GM12878 (cell line): ENCODE measurements around the gene ORAI3. TPM values are rescaled to one million over a fixed set of nuclear protein-coding genes. Genes with fewer than 3 reads are reported as not detected.

Experiments used
- ATAC-seq: fragments of 200-7000 bp; cut with Tn5 transposase; 3 replicates; pipeline ENCODE4 v1.9.1; 2020; ENCODE audit warnings: mild to moderate bottlenecking, moderate library complexity
- BruUV-seq: library from RNA; stranded (reverse); fragments of 400-500 nt; replicated peaks from 2 replicates; lab custom pipeline; 2021; lab: Mats Ljungman, UMichigan
- CTCF ChIA-PET: fragments of 300-600 bp; sonication (Branson Sonifier 250); formaldehyde crosslinking; extraction: SDS; loops from one replicate; lab custom pipeline; 2021; ENCODE audit warnings: inconsistent platforms; lab: Yijun Ruan, JAX
- POLR2A ChIA-PET: fragments of 350-600 bp; formaldehyde crosslinking; extraction: SDS; loops from one replicate; lab custom pipeline; 2021; ENCODE audit warnings: inconsistent platforms; lab: Charles Lee
- RAD21 ChIA-PET: fragments of 300-600 bp; sonication (Branson Sonifier 250); formaldehyde crosslinking; loops from one replicate; lab custom pipeline; 2023; ENCODE audit warnings: antibody characterized with exemption; ENCODE audit not compliant: unreplicated experiment; lab: Charles Lee
- SMC1A ChIA-PET: fragments of 300-600 bp; sonication (Branson Sonifier 250); formaldehyde crosslinking; loops from one replicate; lab custom pipeline; 2023; ENCODE audit not compliant: unreplicated experiment, uncharacterized antibody; lab: Charles Lee
- DNase-seq: peaks from one replicate; pipeline ENCODE4 v3.0.0-alpha.2; 2011; ENCODE audit warnings: low read depth, low spot score
- FAIRE-seq: peaks from 3 replicates; lab custom pipeline; 2011; peaks lifted over from hg19 to GRCh38; lab: Jason Lieb, UNC
- H2AFZ ChIP-seq: 2 replicates; pipeline ENCODE4 v1.6.0; 2011; ENCODE audit warnings: low read depth, low read length, control low read depth; ENCODE audit not compliant: control insufficient read depth
- H3K27ac ChIP-seq: 2 replicates; pipeline ENCODE4 v1.5.1; 2011; ENCODE audit warnings: control low read depth; ENCODE audit not compliant: control insufficient read depth, insufficient read depth
- H3K27me3 ChIP-seq, 2 experiments: replicated peaks in 1 of 2; 2 replicates each; pipeline versions ENCODE4 v1.6.0 to v1.6.1; 2011; ENCODE audit warnings: low read length in 1 of 2; ENCODE audit not compliant: control insufficient read depth in 2 of 2, insufficient read depth in 2 of 2
- H3K36me3 ChIP-seq, 2 experiments: 2 replicates each; pipeline ENCODE4 v1.5.1; 2011; ENCODE audit warnings: low read length in 1 of 2; ENCODE audit not compliant: control insufficient read depth in 2 of 2, insufficient read depth in 2 of 2
- H3K4me1 ChIP-seq: 2 replicates; pipeline ENCODE4 v1.6.1; 2011; ENCODE audit warnings: mild to moderate bottlenecking, low read length, moderate library complexity, mixed read lengths; ENCODE audit not compliant: control insufficient read depth, insufficient read depth
- H3K4me2 ChIP-seq: 2 replicates; pipeline ENCODE4 v1.6.0; 2011; ENCODE audit warnings: control low read depth; ENCODE audit not compliant: control insufficient read depth, insufficient read depth
- H3K4me3 ChIP-seq: fragments of 200-600 bp; sonication (generic); 2 replicates; pipeline ENCODE4 v1.5.1; 2016
- H3K79me2 ChIP-seq: 2 replicates; pipeline ENCODE4 v1.6.0; 2011; ENCODE audit warnings: low read length; ENCODE audit not compliant: control insufficient read depth, insufficient read depth
- H3K9ac ChIP-seq: 2 replicates; pipeline ENCODE4 v1.8.0; 2011; ENCODE audit warnings: low read length, control low read depth, mixed read lengths; ENCODE audit not compliant: control insufficient read depth, insufficient read depth
- H3K9me3 ChIP-seq: replicated peaks from 3 replicates; pipeline ENCODE4 v1.5.1; 2011; ENCODE audit warnings: mild to moderate bottlenecking, low read length; ENCODE audit not compliant: control insufficient read depth, insufficient read depth
- H4K20me1 ChIP-seq: 2 replicates; pipeline ENCODE4 v1.6.0; 2011; ENCODE audit not compliant: control insufficient read depth, insufficient read depth
- CBFB ChIP-seq: IDR thresholded peaks from 2 replicates; pipeline ENCODE4 v1.6.1; 2016; ENCODE audit warnings: antibody characterized with exemption, low read depth
- EED ChIP-seq: sonication (generic); IDR thresholded peaks from 2 replicates; pipeline ENCODE4 v1.6.1; 2016; ENCODE audit warnings: antibody characterized with exemption, low read depth
- MYC ChIP-seq: IDR thresholded peaks from 2 replicates; pipeline ENCODE4 v1.6.1; 2011; ENCODE audit warnings: mild to moderate bottlenecking, low read length, moderate library complexity, inconsistent platforms; ENCODE audit not compliant: insufficient read depth, insufficient replicate concordance, insufficient read length, severe bottlenecking
- NKRF ChIP-seq: fragments of 450-650 bp; conservative IDR thresholded peaks from 2 replicates; pipeline ENCODE4 v1.6.1; 2017; ENCODE audit warnings: mild to moderate bottlenecking, moderate library complexity
- RCOR1 ChIP-seq: conservative IDR thresholded peaks from 2 replicates; pipeline ENCODE4 v1.6.1; 2012; ENCODE audit warnings: low read depth, low read length, improper control_type of control experiment
- SMAD5 ChIP-seq: IDR thresholded peaks from 2 replicates; pipeline ENCODE4 v1.6.1; 2016; ENCODE audit warnings: antibody characterized with exemption, low read depth
- YY1 ChIP-seq: IDR thresholded peaks from 2 replicates; pipeline ENCODE4 v1.6.1; 2011; ENCODE audit warnings: low read depth, mild to moderate bottlenecking, low read length
- ZNF217 ChIP-seq: fragments of 450-650 bp; IDR thresholded peaks from 2 replicates; pipeline ENCODE4 v1.6.1; 2017; ENCODE audit warnings: antibody characterized with exemption, mild to moderate bottlenecking
- ZNF274 ChIP-seq: IDR thresholded peaks from one replicate; pipeline ENCODE4 v1.8.0; 2011; ENCODE audit not compliant: insufficient read length, insufficient read depth
- WGBS: methylation state at CpG from one replicate; pipeline ENCODE4 v1.1.6; 2016; ENCODE audit warnings: low lambda C conversion rate; ENCODE audit not compliant: insufficient replicate concordance, insufficient coverage; ENCODE audit errors: missing lambda C conversion rate; 5-methylcytosine and 5-hydroxymethylcytosine counted together
- in situ Hi-C: fragments of 300-500 bp; cut with MboI; formaldehyde crosslinking; loops from 9 replicates; pipeline ENCODE4 v1.14.3; 2018; ENCODE audit warnings: mixed read lengths
- intact Hi-C: fragments of 100-400 bp; cut with micrococcal nuclease; formaldehyde crosslinking; loops from one replicate; pipeline ENCODE4 v1.14.2; 2022; ENCODE audit not compliant: unreplicated experiment
- polyA plus RNA-seq, 11 experiments: library from polyadenylated mRNA; depleted of rRNA in 4 of 11; unstranded in 6 of 11; stranded (reverse) in 5 of 11; fragments of >200 nt; fragmentation: Nextera tagmentation in 4 of 11; fragmentation: Illumina TruSeq in 1 of 11; extraction: Ambion mirVana in 4 of 11; extraction: Trizol in 1 of 11; gene quantifications; 1 replicate in 1 of 11; 2 replicates in 10 of 11; pipeline versions ENCODE4 v1.2.1 to v1.2.3, GENCODE V29; 2011 to 2016; ENCODE audit warnings: inconsistent platforms in 2 of 11, missing spikeins in 2 of 11, low read depth in 1 of 11
- total RNA-seq, 4 experiments: library from RNA; depleted of rRNA in 3 of 4; stranded (reverse); fragments of >200 nt in 3 of 4; fragmentation: Illumina TruSeq in 1 of 4; extraction: Trizol in 1 of 4; gene quantifications; 2 replicates each; pipeline versions ENCODE4 v1.2.1 to v1.2.3, GENCODE V29; 2013 to 2021
- TF ChIP-seq, protein P1 (sequence below): IDR thresholded peaks from 2 replicates; pipeline ENCODE4 v1.6.1; 2012; ENCODE audit warnings: low read depth, low read length, improper control_type of control experiment
- TF ChIP-seq, protein P2 (sequence below): fragments of 150-350 bp; IDR thresholded peaks from 2 replicates; pipeline ENCODE4 v1.6.1; 2016; ENCODE audit warnings: low read depth, low read length
- TF ChIP-seq, protein P3 (sequence below): fragments of 450-650 bp; formaldehyde crosslinking; IDR thresholded peaks from 2 replicates; pipeline ENCODE4 v1.5.0; 2022; ENCODE audit warnings: mild to moderate bottlenecking, missing genetic modification characterization

The ORAI3 gene
- total and polyA plus RNA-seq, 10 of the 15 experiments (the other 5 are each of a cell fraction or from before 2014, with no cell fraction given): 3.4 to 21.9 (median 16.2) TPM

GRCh38 chr16:30925632-30925987 is 23.3 kb upstream of the ORAI3 start:
- CTCF ChIA-PET: interaction anchor here (1.1 to 5.2 kb wide), 2 partner anchors 16 to 24 kb away, joined by 3 to 26 read pairs; no protein-coding TSS in a partner anchor
- BruUV-seq: no TSS peak
- in situ Hi-C loops: no loop called here
- SMC1A ChIA-PET: interaction anchor here (1.2 to 1.3 kb wide), 2 partner anchors 9 to 16 kb away, joined by 3 to 5 read pairs; no protein-coding TSS in a partner anchor
- no peaks in the 10 kb centered on the region for H4K20me1 ChIP-seq
- H3K27ac ChIP-seq: no peak overlapping the region
- H3K4me3 ChIP-seq: no peak overlapping the region
- DNase-seq (no peak), ATAC-seq (no peak), FAIRE-seq (no peak)
- no peak overlapping the region for H2AFZ ChIP-seq
- H3K4me1 ChIP-seq: peaks cover 4% of the 10 kb centered on the region; the same call in 1 of the 2 replicates
- H3K9ac ChIP-seq: no peak overlapping the region
- POLR2A ChIA-PET: interaction anchor here (0.6 kb wide), 1 partner anchor 28 kb away, joined by 4 read pairs; no protein-coding TSS in a partner anchor
- intact Hi-C loops: loop anchor here (10.0 kb wide), 2 partner anchors 231 to 271 kb away; partner anchors contain the start of genes FBRS, PRR14 and SRCAP
- no peaks in the 10 kb centered on the region for H3K27me3 ChIP-seq
- RAD21 ChIA-PET: interaction anchor here (1.3 kb wide), 1 partner anchor 28 kb away, joined by 4 read pairs; no protein-coding TSS in a partner anchor
- peaks cover 5% of the 10 kb centered on the region for H3K79me2 ChIP-seq
- TF ChIP-seq MYC (no peak), CBFB (no peak), RCOR1 (no peak), YY1 (no peak), ZNF217 (no peak), SMAD5 (no peak), ZNF274 (no peak), NKRF (no peak), EED (no peak)
- TF ChIP-seq, protein P1, sequence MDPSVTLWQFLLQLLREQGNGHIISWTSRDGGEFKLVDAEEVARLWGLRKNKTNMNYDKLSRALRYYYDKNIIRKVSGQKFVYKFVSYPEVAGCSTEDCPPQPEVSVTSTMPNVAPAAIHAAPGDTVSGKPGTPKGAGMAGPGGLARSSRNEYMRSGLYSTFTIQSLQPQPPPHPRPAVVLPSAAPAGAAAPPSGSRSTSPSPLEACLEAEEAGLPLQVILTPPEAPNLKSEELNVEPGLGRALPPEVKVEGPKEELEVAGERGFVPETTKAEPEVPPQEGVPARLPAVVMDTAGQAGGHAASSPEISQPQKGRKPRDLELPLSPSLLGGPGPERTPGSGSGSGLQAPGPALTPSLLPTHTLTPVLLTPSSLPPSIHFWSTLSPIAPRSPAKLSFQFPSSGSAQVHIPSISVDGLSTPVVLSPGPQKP: no peak
- TF ChIP-seq, protein P2, sequence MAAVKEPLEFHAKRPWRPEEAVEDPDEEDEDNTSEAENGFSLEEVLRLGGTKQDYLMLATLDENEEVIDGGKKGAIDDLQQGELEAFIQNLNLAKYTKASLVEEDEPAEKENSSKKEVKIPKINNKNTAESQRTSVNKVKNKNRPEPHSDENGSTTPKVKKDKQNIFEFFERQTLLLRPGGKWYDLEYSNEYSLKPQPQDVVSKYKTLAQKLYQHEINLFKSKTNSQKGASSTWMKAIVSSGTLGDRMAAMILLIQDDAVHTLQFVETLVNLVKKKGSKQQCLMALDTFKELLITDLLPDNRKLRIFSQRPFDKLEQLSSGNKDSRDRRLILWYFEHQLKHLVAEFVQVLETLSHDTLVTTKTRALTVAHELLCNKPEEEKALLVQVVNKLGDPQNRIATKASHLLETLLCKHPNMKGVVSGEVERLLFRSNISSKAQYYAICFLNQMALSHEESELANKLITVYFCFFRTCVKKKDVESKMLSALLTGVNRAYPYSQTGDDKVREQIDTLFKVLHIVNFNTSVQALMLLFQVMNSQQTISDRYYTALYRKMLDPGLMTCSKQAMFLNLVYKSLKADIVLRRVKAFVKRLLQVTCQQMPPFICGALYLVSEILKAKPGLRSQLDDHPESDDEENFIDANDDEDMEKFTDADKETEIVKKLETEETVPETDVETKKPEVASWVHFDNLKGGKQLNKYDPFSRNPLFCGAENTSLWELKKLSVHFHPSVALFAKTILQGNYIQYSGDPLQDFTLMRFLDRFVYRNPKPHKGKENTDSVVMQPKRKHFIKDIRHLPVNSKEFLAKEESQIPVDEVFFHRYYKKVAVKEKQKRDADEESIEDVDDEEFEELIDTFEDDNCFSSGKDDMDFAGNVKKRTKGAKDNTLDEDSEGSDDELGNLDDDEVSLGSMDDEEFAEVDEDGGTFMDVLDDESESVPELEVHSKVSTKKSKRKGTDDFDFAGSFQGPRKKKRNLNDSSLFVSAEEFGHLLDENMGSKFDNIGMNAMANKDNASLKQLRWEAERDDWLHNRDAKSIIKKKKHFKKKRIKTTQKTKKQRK: no peak
- TF ChIP-seq, protein P3, sequence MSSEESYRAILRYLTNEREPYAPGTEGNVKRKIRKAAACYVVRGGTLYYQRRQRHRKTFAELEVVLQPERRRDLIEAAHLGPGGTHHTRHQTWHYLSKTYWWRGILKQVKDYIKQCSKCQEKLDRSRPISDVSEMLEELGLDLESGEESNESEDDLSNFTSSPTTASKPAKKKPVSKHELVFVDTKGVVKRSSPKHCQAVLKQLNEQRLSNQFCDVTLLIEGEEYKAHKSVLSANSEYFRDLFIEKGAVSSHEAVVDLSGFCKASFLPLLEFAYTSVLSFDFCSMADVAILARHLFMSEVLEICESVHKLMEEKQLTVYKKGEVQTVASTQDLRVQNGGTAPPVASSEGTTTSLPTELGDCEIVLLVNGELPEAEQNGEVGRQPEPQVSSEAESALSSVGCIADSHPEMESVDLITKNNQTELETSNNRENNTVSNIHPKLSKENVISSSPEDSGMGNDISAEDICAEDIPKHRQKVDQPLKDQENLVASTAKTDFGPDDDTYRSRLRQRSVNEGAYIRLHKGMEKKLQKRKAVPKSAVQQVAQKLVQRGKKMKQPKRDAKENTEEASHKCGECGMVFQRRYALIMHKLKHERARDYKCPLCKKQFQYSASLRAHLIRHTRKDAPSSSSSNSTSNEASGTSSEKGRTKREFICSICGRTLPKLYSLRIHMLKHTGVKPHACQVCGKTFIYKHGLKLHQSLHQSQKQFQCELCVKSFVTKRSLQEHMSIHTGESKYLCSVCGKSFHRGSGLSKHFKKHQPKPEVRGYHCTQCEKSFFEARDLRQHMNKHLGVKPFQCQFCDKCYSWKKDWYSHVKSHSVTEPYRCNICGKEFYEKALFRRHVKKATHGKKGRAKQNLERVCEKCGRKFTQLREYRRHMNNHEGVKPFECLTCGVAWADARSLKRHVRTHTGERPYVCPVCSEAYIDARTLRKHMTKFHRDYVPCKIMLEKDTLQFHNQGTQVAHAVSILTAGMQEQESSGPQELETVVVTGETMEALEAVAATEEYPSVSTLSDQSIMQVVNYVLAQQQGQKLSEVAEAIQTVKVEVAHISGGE (CRISPR knock-in tag): no peak
- H3K9me3 ChIP-seq: no peaks in the 10 kb centered on the region
- WGBS: 98% methylated on average over 26 of the region's 26 CpGs
- peaks cover 0 to 7% of the 10 kb centered on the region in 2 experiments for H3K36me3 ChIP-seq
- H3K4me2 ChIP-seq: no peak overlapping the region
